ENCODE data around the gene ADGRF5.

ADGRF5 gene

DNA sequence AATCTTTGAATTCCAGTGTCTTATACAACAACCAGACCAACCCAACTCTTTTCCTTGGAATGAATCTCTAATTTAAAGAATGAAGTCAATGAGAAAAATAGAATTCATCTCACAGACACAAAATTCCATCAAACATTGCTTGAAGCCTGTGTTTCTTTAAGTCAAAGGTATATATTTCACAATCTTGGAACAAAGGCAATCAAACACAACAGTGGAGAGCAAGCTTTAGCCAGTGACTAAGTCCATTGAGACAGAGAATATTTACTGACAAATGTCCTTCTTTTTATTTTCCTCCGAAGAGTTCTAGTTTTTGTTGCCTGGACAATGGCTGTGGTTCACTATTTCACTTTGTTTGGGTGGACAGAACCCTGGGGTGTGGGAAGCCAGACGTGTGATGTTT is 92.8 kb downstream of the ADGRF5 start:
- DNase-seq (ENCODE audit: low spot score): no peak

DNA sequence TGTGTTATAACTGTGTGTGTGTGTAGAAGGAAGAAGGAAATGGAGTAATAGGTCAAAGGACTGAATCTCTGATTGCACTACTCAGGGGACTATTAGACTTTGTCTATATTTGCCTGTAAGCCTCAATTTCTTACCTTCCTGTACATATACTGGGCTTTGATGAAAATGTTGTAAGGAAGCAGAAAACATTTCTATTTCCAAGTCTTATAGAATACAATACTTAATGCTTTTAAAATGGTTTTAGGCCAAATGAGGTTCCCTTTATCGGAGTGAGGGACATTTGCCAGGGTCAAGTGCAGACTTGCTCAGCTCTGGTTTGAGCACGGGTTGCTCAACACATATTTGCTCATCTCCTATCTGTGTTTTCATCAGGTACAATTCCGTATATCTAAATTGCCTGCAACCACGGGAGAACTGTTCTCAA is 100.3 kb downstream of the ADGRF5 start:
- DNase-seq (ENCODE audit: low spot score): no peak

DNA sequence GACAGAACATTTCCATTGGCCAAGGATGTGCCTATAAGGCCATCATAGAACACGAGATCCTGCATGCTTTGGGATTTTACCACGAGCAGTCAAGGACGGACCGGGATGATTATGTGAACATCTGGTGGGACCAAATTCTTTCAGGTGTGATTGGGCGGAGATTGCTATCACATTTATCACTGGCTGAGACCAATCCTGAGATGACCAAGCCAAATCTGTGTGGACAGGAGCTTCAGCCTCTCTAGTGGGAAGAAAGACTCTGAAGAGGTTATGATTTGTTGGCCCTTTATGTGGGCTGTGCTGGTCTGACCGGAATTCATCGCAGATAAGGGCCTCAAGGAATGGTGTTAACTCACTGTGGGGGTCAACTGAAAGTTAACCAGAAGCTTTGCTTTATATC is 102.2 kb downstream of the ADGRF5 start:
- no peak for DNase-seq (ENCODE audit: low spot score)

DNA sequence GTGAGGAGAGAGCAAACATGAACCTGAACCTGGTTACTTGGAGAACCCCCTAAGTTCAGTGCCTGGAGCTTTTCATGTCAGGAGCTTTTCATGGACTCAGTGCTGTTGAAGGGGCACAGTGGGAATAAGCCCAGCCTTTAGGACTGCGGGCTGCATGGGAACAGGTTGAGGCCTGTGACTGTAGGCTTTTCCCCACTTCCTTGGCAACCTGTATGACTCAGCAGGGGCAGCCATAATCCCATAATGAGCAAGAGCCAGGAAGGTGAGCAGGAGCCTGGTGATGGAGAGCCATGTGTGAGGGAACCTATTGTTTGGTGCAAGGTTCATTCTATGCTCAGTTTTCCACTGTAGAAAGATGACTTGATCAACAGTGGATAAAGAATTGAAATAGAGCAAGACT is 105.1 kb downstream of the ADGRF5 start:
- DNase-seq (ENCODE audit: low spot score): no peak

DNA sequence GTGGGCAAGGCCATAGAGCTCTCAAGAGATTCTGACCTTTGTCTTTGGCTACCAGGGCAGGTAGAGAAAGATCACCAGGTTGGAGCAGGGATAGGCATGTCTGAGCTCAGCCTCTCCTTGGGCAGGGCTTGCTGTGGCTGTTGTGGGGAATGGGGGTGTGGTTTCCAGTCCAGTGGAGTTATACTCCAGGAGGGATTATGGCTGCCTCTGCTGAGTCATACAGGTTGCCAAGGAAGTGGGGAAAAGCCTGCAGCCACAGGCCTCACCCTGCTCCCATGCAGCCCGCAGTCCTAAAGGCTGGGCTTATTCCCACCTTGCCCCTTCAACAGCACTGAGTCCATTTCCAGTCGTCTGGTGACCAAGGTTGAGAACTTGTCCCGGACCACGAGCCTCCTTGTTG is 106.6 kb downstream of the ADGRF5 start:
- DNase-seq (ENCODE audit: low spot score): no peak

DNA sequence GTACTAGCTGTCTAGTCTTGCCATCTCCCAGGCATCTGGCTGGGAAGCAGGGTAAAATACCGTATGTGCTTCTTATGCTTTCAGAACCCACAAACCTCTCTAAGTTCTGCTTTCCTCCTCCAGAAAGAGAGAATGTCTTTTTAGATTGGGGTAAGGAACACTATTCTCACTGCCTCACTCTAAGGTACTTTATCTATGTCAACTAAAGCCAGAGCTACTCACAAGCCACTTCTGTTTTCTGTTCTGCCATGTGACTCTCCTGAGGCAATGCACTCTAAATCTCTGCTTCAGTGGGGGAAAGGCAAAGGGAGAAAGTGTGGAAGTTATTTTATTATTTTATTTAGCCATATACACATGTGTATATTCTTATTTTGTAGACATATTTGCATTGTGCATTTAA is 112.9 kb downstream of the ADGRF5 start:
- no peak for DNase-seq (ENCODE audit: low spot score)
